Measurements from ENCODE around the gene UROS. TPM values are rescaled to one million over a fixed set of nuclear protein-coding genes. Genes with fewer than 3 reads are reported as not detected.

The UROS gene
- polyA plus RNA-seq, 3 donors, result 54.1 to 67.3 (median 57.8) TPM

DNA sequence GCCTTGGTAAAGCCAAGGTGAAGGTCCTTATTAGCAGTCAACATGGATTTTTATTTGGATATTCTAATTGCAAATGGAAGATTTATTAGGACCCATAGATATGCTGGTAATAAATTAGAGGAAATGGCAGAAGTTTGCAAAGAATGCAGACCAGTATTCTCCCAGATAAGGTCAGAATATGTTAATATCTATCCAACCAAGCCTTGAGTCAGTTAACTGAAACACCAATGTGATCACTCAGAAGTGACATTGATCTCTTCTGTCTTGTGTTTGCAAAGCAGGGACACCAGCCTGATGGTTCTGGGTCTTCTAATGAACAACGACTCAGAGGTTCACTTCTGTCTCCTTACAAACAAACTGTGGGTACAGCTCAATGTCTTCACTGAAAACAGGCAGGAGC lies 21.5 kb downstream of the UROS start:
- no peak for DNase-seq (ENCODE audit: extremely low read depth in 1 of 11, low read depth in 9 of 11, low spot score in 4 of 11)

DNA sequence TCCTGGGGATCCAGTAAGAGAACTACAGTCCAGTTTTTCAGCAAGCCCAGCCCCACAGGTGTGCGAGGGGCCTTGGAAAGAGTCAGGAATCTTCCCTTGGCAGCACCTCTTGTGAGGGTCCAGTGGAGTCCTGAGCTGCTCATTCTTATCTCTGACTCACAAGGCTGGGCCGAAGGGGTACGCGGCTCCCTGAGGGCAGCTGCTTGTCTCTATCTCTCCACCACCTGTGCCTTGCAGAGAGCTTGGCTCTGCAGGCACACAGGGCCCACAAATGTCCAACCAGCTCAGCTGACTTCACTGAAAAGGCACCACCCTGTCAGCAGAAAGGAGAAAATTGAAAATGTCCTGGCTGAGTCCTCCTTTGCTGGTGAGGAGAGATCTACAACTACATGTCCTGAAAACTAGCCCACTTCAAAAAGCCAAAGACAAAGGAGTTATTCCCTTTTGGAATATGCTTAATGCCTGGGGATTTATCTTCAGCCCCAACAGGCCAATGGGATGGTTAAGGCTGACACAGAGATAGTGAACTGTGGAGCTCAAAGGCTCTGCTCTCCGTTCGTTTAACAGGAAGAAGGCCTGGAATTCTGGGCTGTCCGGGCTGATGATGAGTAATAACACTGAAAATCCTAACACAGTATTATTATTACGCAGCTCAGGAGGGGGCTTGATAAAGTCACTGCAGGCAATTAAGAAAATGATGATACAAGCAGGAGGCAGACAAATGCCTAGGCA lies 23.4 kb downstream of the UROS start:
- no peak for DNase-seq (ENCODE audit: extremely low read depth in 1 of 11, low read depth in 9 of 11, low spot score in 4 of 11)

DNA sequence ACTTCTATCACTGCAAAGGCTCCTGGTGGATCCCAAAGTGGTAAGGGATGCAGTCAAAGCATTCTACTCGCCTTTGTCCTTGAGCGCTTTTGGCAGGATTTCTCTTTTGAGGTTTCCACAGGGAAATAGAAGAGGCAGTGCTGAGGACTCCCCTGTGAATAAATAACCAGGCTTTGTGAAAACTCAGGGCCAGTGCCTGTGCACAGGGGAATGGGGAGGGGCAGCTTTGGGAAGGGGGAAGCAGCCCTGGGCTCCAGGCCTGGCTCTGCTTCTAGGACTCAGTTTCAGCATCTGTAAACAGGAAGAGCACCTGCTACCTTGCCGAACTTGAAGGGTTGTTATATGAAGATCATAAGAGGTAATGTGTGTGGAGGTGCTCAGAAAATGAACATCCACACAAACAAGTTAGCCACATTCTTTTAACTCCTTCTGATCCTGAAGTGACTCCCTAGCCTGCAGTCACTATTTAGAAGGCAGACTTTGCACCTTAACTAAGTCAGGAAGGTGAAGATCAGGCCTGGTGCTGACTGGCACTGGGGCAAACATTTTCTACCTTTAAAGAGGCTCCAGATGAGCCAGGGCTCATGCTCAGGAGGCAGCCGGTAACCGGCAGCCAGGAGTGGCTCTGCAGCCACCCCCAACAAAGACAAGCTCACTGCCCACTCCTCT lies 24.9 kb downstream of the UROS start:
- peak in 1 of 11 donors; percentile 27 for DNase-seq (ENCODE audit: extremely low read depth in 1 of 11, low read depth in 9 of 11, low spot score in 4 of 11)

DNA sequence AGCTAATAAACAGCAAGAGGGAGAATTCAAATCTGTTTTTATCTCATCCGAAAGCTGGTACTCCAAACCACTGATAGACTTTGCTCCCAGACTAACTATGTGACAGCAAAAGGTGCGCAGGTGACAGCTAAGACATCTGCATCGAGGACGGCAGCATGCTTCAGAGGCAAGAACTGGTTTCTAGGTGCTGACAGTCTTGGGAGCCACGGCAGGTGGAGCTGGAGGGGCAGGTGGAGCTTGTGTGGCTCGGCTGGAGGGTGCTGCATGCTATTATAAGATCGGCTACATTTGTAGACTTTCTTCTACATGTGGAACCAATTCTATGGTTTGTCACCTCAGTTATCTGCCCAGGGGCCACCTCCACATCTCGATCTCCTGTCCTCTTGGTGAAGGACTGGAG lies 25.6 kb downstream of the UROS start:
- DNase-seq (ENCODE audit: extremely low read depth in 1 of 11, low read depth in 9 of 11, low spot score in 4 of 11), result no peak

DNA sequence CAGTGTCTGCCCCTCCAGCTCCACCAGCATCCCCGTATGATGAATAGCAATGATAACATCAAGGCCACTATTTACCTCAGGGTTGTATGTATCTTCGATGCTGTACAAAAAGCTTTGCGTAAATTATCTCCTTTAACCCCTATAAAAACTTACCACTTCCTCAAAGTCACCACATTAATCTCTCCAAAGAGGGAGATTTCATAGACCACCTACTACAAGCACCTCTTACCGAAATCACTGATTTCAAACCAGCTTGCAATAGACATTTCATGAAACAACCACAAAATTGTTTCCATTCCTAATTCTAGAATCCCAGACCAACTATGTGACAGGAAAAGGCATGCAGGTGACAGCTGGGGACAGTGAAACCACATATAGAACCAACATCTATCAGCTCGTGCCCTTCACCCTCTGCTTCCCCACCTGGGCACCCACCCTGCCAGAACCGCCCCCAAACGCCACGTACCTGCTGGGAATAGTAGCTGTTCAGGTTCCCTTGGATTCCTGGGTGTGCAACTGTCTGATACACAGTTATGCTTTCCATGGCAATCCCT lies 27.3 kb downstream of the UROS start:
- no peak for DNase-seq (ENCODE audit: extremely low read depth in 1 of 11, low read depth in 9 of 11, low spot score in 4 of 11)

DNA sequence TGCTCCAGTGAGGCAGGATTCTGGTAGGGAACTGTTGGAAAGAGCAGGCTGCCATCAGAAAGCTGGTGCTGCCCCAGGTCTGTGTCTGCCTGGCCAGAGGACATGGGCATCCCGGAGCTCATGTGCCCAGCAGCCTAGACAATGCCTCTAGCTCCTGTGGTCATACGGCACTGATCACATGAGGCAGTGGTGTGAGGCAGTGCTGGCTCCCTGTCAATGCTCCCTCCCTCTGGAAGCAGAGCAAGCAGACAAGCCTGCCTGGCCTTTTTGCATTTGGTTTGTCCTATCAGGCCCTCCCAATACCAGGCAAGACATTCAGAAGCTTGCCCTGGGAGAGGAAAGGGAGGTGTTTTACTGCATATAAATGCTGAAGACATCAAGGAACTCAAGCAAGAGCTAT lies 27.9 kb downstream of the UROS start:
- DNase-seq (ENCODE audit: extremely low read depth in 1 of 11, low read depth in 9 of 11, low spot score in 4 of 11), result no peak

DNA sequence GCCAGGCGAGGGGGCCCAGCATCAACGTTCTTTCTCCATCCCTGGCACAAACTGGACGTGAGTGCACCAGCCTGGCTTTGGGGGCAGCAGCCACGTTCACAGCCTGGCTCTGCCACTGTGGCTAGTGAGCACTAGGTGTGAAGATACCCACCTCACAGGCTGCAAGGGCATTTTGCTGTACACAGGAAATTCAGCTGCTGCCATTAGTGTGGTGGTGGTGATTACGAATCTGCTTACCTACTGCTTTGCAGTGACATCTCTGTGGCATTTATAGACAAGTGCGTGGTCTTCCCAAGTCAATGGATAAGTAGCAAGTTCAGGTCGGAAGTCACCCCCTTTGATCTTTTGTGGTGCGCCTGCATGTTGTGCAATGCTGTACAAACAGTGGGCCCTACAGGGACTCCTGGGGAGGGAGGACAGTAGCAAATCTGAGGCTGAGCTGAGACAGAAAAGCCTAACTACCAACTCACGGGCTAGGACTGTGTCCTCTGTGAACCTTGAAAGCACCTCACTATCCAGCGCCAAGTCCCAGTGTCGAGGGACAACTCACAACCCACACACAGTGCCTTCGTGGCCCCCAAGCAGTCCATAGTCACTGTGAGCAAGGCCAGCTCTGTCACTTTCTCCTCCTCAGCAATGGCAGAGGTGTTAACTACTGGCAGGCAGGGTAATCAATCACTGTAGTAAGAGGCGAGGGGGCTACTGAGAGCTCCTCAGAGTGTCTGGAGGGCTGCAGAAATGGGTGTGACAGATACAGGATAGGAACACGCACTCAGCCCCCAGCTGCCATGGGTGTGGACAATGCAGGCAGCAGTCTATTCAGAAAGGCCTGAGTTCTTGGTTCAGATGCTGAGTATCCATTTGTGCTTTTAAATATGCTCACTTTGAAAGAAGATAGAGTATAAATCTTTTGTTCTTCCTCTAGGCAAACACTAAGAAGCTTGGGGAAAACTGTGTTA lies 30.4 kb downstream of the UROS start:
- no peak for DNase-seq (ENCODE audit: extremely low read depth in 1 of 11, low read depth in 9 of 11, low spot score in 4 of 11)

DNA sequence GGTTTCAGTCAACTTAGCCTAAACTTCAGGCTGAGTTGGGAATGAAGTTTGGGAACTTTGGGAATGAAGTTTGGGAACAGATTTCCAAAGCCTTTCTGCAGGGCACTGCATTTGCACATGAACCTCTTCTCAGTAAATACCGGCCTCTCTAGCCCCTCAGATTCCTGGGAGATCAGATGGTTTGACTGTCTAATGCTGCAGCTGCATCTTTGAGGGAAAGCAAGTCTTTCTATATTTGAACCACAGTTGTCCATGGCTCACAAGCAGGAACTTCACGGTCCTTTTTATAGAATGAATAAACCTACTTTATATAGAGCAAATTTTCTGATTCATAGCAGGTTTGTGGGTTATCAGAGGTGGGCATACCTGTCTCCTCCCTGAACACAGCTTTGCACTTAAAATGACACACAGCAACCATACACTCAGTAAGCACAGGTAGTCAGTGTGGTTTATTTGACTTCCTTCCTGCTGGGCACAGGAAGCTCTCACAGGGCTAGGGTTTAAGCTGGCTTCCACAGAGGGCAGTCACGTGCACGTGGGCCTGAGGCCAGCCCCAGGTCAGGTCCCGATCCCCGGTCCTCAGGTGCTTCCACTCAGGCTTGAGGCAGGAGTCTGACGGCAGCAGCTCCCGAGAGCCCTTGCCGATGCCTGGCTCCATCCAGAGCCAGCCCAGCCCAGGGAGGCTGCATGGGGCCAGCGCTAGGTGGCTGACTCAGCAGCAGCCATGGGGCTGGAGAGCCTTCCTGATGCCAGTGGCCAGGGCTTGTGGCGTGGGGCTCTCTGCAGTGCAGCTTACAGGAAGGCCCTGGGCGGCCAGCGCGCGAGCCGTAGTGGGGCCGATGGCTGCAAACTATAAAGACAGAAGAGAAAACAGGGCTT lies 34.7 kb downstream of the UROS start:
- no peak for DNase-seq (ENCODE audit: extremely low read depth in 1 of 11, low read depth in 9 of 11, low spot score in 4 of 11)

DNA sequence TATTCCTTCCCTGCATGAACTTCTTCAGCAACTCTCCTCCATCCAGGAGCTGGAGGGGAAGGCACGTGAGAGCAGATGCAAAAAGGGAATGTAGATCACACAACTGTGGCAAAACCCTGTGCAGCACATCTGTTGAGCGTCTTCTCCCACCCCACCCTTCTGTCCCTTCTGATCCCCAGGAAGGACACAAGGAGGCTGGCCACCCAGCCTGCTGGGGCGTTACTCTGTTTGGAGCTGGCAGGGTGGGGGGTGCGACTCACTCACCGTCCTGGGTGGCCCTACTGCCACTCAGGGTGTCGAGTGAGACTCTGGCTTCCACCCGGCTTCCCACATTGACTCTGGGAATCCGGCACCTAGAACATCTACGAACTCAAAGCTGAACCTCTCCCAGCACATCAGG lies 37.3 kb downstream of the UROS start:
- DNase-seq (ENCODE audit: extremely low read depth in 1 of 11, low read depth in 9 of 11, low spot score in 4 of 11), result no peak

DNA sequence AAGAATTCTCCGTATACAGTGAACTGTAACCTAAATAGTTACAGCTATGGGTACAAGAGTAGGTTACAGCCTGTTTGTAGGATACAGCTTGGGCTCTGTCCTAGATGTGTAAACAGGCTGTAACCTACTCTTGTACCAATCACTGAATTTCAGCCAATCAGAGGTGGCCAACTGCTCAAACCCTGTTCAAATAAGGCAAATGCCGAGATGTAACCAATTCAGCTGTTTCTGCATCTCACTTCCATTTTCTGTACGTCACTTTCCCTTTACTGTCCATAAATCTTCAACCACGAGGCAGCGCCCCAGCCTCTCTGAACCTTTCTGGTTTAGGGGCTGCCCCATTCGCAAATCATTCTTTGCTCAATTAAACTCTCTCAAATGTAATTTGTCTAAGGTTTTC lies 39.1 kb downstream of the UROS start:
- DNase-seq (ENCODE audit: extremely low read depth in 1 of 11, low read depth in 9 of 11, low spot score in 4 of 11), result no peak

DNA sequence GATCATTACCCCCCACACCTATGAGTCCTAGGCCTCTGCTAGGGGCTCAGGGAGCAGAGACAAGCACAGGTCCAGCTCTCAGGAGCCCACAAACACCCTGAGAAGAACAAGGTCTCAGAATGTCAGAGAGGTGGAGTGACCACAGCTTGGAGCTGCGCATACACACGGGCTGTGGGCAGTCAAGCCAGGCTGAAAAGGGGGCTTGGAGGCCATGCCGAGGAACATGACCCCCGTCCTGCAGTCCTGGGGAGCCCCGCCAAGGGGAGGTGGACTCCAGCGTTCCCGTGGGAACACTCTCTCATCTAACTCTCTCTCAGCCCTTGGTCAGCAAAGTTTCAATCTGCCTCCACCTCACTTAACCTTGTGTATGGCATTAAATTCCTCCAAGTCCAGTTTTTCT lies 39.6 kb downstream of the UROS start:
- DNase-seq (ENCODE audit: extremely low read depth in 1 of 11, low read depth in 9 of 11, low spot score in 4 of 11), result no peak

DNA sequence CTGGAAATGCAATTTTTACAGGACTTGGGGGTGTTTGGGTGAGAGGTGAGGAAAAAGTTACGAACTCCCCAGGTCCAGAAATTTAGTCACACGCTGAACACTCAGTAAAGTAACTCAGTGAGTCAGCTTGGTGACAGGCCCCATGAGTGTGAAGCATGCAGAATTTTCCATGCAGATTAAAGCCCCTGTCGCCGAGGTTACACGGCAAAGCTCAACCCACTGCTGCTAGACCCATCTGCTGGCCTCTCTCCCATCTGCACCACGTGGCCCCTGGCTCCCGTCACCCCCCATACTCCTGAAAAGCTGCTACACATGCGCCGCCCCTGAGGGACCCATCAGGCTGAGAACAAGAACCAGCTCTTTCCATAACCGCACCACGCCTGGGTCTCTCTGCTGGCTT lies 40.4 kb downstream of the UROS start:
- no peak for DNase-seq (ENCODE audit: extremely low read depth in 1 of 11, low read depth in 9 of 11, low spot score in 4 of 11)

DNA sequence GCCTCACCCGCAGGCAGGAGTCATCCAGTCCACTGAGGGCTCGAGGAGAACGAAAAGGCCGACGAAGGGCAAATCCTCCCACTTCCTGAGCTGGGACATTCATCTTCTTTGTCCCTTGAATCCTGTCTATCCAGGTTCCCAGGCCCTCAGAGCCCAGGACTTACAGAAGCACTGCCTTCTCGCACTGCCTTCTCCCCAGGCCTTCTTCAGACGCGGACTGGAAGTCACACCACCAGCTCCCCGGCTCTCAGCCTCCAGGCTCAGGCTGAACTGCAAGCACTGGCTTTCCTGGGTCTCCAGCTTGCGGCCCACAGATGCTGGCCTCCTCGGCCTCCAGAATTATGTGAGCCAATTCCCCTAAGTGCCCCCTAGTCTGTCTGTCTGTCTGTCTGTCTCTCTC lies 41.0 kb downstream of the UROS start:
- no peak for DNase-seq (ENCODE audit: extremely low read depth in 1 of 11, low read depth in 9 of 11, low spot score in 4 of 11)

DNA sequence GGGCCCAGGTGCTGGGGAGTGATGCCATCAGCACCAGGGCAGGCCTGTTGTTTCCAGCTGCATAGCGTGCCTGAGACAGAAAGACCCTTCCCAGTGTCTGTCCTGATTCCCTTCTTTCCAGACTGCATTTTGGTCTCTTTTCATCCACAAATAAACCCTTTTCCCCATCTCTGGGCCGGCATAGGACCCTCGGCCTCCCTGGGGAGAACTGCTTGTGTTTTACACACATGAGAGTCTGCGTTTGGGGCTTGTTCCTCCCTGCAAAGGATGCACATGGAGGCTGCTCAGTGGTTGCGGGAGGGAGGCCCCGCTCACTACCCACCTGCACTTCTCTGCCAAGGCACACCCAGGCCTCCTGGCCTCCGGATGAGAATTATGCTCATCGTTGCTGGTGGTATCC lies 41.7 kb downstream of the UROS start:
- DNase-seq (ENCODE audit: extremely low read depth in 1 of 11, low read depth in 9 of 11, low spot score in 4 of 11), result no peak

DNA sequence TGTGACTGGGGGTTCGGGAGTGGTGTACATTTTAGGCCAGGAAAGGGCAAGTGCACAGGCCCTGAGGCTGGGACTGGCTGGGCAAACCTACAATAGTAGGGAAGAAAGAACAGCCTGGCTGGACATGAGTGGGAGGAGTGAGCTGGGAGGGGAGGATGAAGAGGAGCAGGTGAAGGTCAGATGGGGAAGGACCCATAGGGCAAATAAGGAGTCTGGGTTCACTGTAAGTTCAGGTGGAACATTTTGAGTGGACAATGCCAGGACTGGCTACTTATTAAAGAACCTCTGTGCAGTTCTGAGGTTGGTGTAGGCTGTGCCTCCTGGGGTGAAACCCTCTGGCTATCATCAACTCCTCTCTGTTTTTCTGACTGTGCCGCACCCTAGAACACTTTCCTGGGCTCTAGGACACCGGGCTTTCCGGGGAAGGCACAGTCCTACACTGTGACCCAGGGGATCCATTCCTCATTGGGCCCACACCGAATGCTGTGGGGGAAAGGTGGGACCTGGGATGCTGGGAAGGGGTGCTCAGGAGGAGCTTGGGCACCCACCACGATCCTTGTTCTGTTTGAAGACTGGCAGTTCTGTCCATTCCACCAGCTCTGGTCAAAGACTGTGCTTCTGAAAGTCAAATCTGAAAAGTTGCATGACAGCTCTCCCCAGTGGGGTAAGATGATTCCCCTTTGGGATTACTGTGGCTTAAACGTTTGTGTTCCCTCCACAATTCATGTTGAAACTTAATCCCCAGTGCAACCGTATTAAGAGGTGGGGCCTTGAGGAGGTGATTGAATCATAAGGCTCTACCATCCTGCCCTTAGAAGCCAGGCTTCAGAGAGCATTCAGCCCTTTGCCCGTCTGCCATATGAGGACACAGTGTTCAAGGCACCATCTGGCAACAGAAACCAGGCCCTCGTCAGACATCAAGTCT lies 43.4 kb downstream of the UROS start:
- no peak for DNase-seq (ENCODE audit: extremely low read depth in 1 of 11, low read depth in 9 of 11, low spot score in 4 of 11)

DNA sequence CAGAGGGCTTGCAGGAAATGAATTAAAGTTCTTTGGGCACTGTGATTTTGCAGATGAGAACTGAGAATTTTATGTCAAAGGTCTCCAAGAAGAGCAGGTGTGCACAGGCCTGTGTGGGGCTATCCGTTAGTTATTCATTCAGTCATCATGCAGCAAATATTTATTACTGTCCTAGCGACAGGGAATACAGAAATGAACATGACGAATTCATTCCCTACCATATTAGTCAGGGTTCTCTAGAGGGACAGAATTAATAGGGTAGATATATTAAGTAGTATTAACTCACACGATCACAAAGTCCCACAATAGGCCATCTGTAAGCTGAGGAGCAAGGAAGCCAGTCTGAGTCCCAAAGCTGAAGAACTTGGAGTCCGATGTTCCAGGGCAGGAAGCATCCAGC lies 44.5 kb downstream of the UROS start:
- DNase-seq (ENCODE audit: extremely low read depth in 1 of 11, low read depth in 9 of 11, low spot score in 4 of 11), result no peak

DNA sequence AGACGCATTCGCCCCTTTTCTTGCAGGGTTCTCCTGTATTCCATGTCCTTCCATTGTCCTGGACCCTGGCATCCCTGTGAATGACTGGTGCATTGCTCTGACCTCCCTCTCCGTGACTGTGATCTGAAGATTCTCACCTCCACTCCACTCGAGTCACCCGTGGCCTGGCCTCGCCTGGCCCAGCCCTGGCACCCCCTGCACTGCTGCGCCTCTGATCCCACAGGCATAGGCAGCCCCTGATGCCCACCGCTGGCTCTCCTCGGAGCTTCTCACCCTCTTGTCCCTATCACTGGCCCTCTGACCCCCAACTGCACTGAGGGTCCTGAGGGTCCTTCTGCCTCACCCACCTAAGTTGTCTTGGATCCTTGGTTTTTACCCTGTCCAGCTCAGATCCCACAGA lies 45.3 kb downstream of the UROS start:
- no peak for DNase-seq (ENCODE audit: extremely low read depth in 1 of 11, low read depth in 9 of 11, low spot score in 4 of 11)

Data from renal cortex interstitium (tissue), 11 donors.